Tibial nerve (tissue), 4 donors: ENCODE results near the gene NEDD4. TPM values are rescaled to one million over a fixed set of nuclear protein-coding genes. Genes with fewer than 3 reads are reported as not detected.
A peak's percentile ranks its signal among the peaks of the same experiment; 100 is the strongest.

Experiments used
- DNase-seq, 2 donors: peaks; one replicate each; pipeline ENCODE4 v3.0.0-alpha.2; 2019; ENCODE audit warnings: low spot score in 2 of 2
- H3K27ac ChIP-seq, 4 donors: fragments of 200-600 bp; sonication (generic) in 3 of 4; one replicate each; pipeline ENCODE4 v1.5.1; 2017 to 2019; ENCODE audit warnings: mild to moderate bottlenecking in 1 of 4
- H3K27me3 ChIP-seq, 2 donors: fragments of 200-600 bp; sonication (generic) in 1 of 2; one replicate each; pipeline versions ENCODE4 v1.5.1 to v1.6.0; 2017 to 2019
- H3K36me3 ChIP-seq, 3 donors: fragments of 200-600 bp; sonication (generic); one replicate each; pipeline ENCODE4 v1.5.1; 2018 to 2019
- H3K4me1 ChIP-seq, 4 donors: fragments of 200-600 bp; sonication (generic) in 3 of 4; one replicate each; pipeline ENCODE4 v1.5.1; 2017 to 2019
- H3K4me3 ChIP-seq, 4 donors: fragments of 200-600 bp; sonication (generic) in 3 of 4; one replicate each; pipeline ENCODE4 v1.5.1; 2017 to 2019; ENCODE audit warnings: mild to moderate bottlenecking in 1 of 4, moderate library complexity in 1 of 4
- H3K9me3 ChIP-seq, 4 donors: fragments of 200-600 bp; sonication (generic) in 3 of 4; one replicate each; pipeline ENCODE4 v1.5.1; 2017 to 2019
- EP300 ChIP-seq, 2 donors: sonication (generic); formaldehyde crosslinking; IDR thresholded peaks; one replicate each; pipeline ENCODE4 v1.6.1; 2017; ENCODE audit warnings: antibody characterized with exemption in 2 of 2, mild to moderate bottlenecking in 1 of 2
- POLR2A ChIP-seq, 2 donors: fragments of 450-650 bp; IDR thresholded peaks; one replicate each; pipeline ENCODE4 v1.6.1; 2017; ENCODE audit warnings: antibody characterized with exemption in 2 of 2, mild to moderate bottlenecking in 2 of 2, moderate library complexity in 2 of 2
- WGBS, 2 donors: methylation state at CpG; one replicate each; pipeline ENCODE4 v1.1.5; 2018; 5-methylcytosine and 5-hydroxymethylcytosine counted together
- total RNA-seq, 4 donors: library from RNA; depleted of rRNA; stranded (reverse); fragments of >200 nt; gene quantifications; one replicate each; pipeline ENCODE4 v1.1.0, GENCODE V29; 2016
- TF ChIP-seq, protein P1 (sequence below), 5 experiments: fragments of 200-600 bp in 3 of 5; fragments of 450-650 bp in 2 of 5; sonication (generic) in 3 of 5; IDR thresholded peaks; one replicate each; pipeline ENCODE4 v1.5.1; 2016 to 2019; ENCODE audit warnings: antibody characterized with exemption in 5 of 5, mild to moderate bottlenecking in 3 of 5, moderate library complexity in 2 of 5

NEDD4 gene
- total RNA-seq, 4 donors from 2014 or later, result 8.4 to 12.9 (median 12.2) TPM

DNA sequence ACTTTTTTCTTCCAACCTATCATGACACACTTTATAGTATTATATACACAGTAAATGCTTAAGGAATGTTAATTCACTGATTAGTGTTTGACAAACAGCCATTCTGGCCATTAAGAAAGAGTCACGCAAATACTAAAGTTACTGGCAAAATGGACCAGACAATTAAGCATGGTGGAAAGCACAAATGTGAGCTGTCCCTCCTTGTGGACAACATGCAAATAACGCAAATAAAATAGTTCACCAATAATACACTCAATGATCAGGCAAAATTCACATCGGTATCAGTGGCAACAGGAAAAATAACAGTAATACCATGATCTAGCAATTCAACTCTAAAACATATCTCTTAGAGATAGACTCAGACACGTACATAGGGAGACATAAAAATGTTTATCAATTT lies 71.7 kb downstream of the NEDD4 start:
- Histone ChIP-seq H3K36me3 (no peaks in the 10 kb centered on the region), H3K9me3 (no peaks in the 10 kb centered on the region), H3K4me1 (peaks cover 0 to 15% (median 2%) of the 10 kb centered on the region in 4 donors), H3K27ac (no peak overlapping the region), H3K27me3 (no peaks in the 10 kb centered on the region), H3K4me3 (no peak overlapping the region)
- no peak for DNase-seq
- TF ChIP-seq, protein P1, sequence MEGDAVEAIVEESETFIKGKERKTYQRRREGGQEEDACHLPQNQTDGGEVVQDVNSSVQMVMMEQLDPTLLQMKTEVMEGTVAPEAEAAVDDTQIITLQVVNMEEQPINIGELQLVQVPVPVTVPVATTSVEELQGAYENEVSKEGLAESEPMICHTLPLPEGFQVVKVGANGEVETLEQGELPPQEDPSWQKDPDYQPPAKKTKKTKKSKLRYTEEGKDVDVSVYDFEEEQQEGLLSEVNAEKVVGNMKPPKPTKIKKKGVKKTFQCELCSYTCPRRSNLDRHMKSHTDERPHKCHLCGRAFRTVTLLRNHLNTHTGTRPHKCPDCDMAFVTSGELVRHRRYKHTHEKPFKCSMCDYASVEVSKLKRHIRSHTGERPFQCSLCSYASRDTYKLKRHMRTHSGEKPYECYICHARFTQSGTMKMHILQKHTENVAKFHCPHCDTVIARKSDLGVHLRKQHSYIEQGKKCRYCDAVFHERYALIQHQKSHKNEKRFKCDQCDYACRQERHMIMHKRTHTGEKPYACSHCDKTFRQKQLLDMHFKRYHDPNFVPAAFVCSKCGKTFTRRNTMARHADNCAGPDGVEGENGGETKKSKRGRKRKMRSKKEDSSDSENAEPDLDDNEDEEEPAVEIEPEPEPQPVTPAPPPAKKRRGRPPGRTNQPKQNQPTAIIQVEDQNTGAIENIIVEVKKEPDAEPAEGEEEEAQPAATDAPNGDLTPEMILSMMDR (IDR thresholded peaks at IDR 0.05), result no peak
- TF ChIP-seq POLR2A (IDR thresholded peaks at IDR 0.05) (no peak), EP300 (IDR thresholded peaks at IDR 0.05) (no peak)
- WGBS, 2 donors, result 97 to 100% methylated on average over 4 of the region's 4 CpGs

DNA sequence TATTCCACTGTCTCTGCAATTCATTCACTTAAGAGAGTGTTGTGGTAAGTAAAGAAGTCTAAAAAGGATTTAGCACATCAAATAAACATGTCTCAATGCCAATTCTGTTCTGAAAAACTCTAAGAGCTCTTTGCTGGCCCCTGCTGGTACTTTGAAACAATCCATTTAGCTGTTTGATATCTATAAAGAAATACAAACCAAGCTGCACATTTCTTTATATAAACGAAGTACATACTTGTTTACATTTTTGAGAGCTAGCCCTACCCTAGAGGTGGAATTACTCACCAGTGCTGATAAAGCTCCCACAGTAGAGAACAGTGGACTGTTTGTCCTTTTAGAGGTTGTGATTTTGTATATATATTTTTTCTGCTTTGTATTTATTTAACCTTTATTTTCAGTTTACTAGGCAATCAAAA lies 75.5 kb downstream of the NEDD4 start:
- H3K4me3 ChIP-seq, result no peak overlapping the region
- H3K27me3 ChIP-seq, result no peaks in the 10 kb centered on the region
- H3K9me3 ChIP-seq, result no peaks in the 10 kb centered on the region
- WGBS, 2 donors, result 0 to 2% methylated on average over 1 of the region's 1 CpG
- no peaks in the 10 kb centered on the region for H3K36me3 ChIP-seq
- no peak overlapping the region for H3K27ac ChIP-seq
- peaks cover 0 to 15% (median 2%) of the 10 kb centered on the region in 4 donors for H3K4me1 ChIP-seq
- no peak for DNase-seq
- TF ChIP-seq POLR2A (IDR thresholded peaks at IDR 0.05), result no peak
- TF ChIP-seq, protein P1 (IDR thresholded peaks at IDR 0.05), result peak; percentile 25 to 52 (median 27)

DNA sequence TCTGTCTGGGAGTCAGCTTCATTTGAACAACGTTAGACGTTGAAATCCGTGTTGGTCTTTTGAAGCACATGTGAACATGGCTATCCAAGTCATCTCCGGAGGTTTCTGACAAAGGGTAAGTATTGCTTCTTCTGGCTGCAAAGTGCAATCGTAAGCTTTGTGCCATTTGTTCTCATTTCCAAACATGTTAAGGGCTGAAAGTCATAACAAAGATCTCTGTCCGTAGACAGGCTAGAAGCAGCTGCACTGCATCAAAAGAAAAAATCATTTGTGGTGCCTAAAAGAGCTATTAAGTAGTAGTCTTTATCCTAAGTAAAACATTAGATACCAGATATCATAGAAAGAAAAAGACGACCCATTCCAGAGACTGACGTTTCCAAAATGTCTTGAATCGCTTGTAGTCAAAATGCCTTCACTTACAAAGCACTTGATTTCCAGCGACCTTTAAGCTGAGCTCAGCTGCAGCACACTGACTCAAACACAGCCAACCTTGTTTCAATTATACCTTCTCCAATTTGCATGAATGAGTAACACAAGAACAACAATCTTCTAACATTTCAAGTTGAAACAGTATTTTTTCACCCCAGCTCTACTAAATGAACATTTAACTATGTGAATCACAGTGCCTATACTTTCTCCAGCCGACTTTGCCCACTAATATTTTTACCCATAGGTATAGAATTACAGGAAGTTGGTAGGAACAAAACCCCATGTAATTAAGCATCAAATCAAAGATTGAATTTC lies 76.6 kb downstream of the NEDD4 start:
- H3K4me3 ChIP-seq, result no peak overlapping the region
- TF ChIP-seq, protein P1 (IDR thresholded peaks at IDR 0.05), result no peak
- TF ChIP-seq POLR2A (IDR thresholded peaks at IDR 0.05), result no peak
- TF ChIP-seq EP300 (IDR thresholded peaks at IDR 0.05), result no peak

DNA sequence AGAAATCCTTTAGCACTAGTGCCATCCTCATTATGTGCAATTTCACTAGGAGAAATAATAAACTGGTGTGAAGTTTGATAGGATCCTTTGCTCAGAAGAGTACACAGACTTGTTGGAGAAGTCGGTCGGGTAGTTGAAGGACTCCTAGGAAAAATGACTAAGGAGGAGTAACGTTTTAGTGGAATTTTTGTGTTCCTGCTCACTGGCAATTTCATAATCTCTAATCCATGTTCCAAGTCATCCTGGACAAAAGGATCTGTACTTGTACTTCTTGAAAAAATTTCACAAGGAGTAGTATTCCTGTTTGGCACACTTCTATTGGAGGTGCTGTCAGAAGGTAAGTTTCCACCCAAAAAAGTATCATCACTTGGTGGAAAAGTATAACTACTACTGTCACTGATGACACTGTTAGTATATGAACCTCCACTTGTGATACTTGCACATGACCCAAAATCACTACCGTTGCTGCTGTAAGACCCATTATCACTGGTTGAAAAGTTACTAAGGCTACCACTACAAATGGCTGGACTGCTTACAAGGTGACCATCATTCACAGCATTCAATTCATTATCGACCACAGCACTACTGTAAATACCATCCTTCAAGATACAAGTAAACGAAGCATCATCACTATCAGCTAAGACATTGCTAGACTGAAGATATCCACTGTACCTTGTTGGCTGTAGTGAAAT lies 77.4 kb downstream of the NEDD4 start:
- WGBS, 2 donors, result 71 to 88% methylated on average over 6 of the region's 6 CpGs

More for the DNA sequence above, 76.6 kb downstream of the NEDD4 start:
- Histone ChIP-seq H3K4me1 (peaks cover 0 to 15% (median 2%) of the 10 kb centered on the region in 4 donors), H3K27me3 (no peaks in the 10 kb centered on the region), H3K9me3 (no peaks in the 10 kb centered on the region), H3K27ac (no peak overlapping the region), H3K36me3 (no peaks in the 10 kb centered on the region)
- 43 to 59% methylated on average over 11 of the region's 11 CpGs for WGBS, 2 donors
- no peak for DNase-seq

More for the DNA sequence above, 77.4 kb downstream of the NEDD4 start:
- peaks cover 0 to 15% (median 2%) of the 10 kb centered on the region in 4 donors for H3K4me1 ChIP-seq
- no peak overlapping the region for H3K27ac ChIP-seq
- H3K9me3 ChIP-seq, result no peaks in the 10 kb centered on the region
- no peak overlapping the region for H3K4me3 ChIP-seq
- TF ChIP-seq, protein P1 (IDR thresholded peaks at IDR 0.05), result no peak
- TF ChIP-seq EP300 (IDR thresholded peaks at IDR 0.05) (no peak), POLR2A (IDR thresholded peaks at IDR 0.05) (no peak)
- no peaks in the 10 kb centered on the region for H3K27me3 ChIP-seq
- DNase-seq, result no peak
- no peaks in the 10 kb centered on the region for H3K36me3 ChIP-seq
